K562 (cell line): ENCODE data around the gene RDH16. TPM values are rescaled to one million over a fixed set of nuclear protein-coding genes. Genes with fewer than 3 reads are reported as not detected.
A peak's percentile ranks its signal among the peaks of the same experiment; 100 is the strongest.

Experiments
- CBFA2T3 ChIP-seq: fragments of 450-650 bp; IDR thresholded peaks from 2 replicates; pipeline ENCODE4 v1.6.1; 2017
- CEBPG ChIP-seq, 3 experiments: fragments of 200-800 bp in 1 of 3; sonication (Bioruptor generic) in 1 of 3; sonication (generic) in 1 of 3; formaldehyde crosslinking in 1 of 3; IDR thresholded peaks in 2 of 3; conservative IDR thresholded peaks in 1 of 3; 2 replicates each; pipeline versions ENCODE4 v1.6.1 to v1.8.0; 2016 to 2022; ENCODE audit warnings: missing compliant biosample characterization in 2 of 3, missing genetic modification characterization in 2 of 3, mild to moderate bottlenecking in 1 of 3, missing genetic modification reagents in 1 of 3
- DEAF1 ChIP-seq: fragments of 450-650 bp; formaldehyde crosslinking; IDR thresholded peaks from 2 replicates; pipeline ENCODE4 v1.4.0; 2020; ENCODE audit warnings: mild to moderate bottlenecking, moderate library complexity
- DMBX1 ChIP-seq: fragments of 250-450 bp; sonication (Bioruptor Pico); IDR thresholded peaks from 2 replicates; pipeline ENCODE4 v1.8.0; 2022; ENCODE audit warnings: inconsistent platforms, mild to moderate bottlenecking, moderate library complexity, borderline replicate concordance
- EP400 ChIP-seq: fragments of 450-650 bp; IDR thresholded peaks from 2 replicates; pipeline ENCODE4 v1.6.1; 2017; ENCODE audit warnings: antibody characterized with exemption, mild to moderate bottlenecking, moderate library complexity
- HDAC3 ChIP-seq: fragments of 450-650 bp; IDR thresholded peaks from 2 replicates; pipeline ENCODE4 v1.6.1; 2018; ENCODE audit warnings: borderline replicate concordance, mild to moderate bottlenecking, moderate library complexity; ENCODE audit not compliant: partially characterized antibody
- ILF3 ChIP-seq: fragments of 450-650 bp; IDR thresholded peaks from 2 replicates; pipeline ENCODE4 v1.6.1; 2018; ENCODE audit warnings: antibody characterized with exemption, mild to moderate bottlenecking, moderate library complexity, borderline replicate concordance
- MAZ ChIP-seq, 2 experiments: fragments of 450-650 bp in 1 of 2; sonication (generic) in 1 of 2; formaldehyde crosslinking; IDR thresholded peaks in 1 of 2; conservative IDR thresholded peaks in 1 of 2; 2 replicates each; pipeline versions ENCODE4 v1.4.0 to v1.5.0; 2020; ENCODE audit warnings: mild to moderate bottlenecking in 1 of 2, missing genetic modification reagents in 1 of 2
- MTA2 ChIP-seq: fragments of 450-650 bp; IDR thresholded peaks from 2 replicates; pipeline ENCODE4 v1.6.1; 2016; ENCODE audit warnings: low read depth
- NEUROD1 ChIP-seq: fragments of 150-350 bp; IDR thresholded peaks from 2 replicates; pipeline ENCODE4 v1.6.1; 2014; ENCODE audit warnings: borderline replicate concordance, low read length, low read depth; ENCODE audit not compliant: partially characterized antibody
- RBM15 ChIP-seq: fragments of 200-400 bp; formaldehyde crosslinking; IDR thresholded peaks from 2 replicates; pipeline ENCODE4 v1.6.1; 2018; ENCODE audit warnings: mild to moderate bottlenecking, low read length, moderate library complexity; ENCODE audit not compliant: insufficient read depth
- SOX6 ChIP-seq: fragments of 450-650 bp; IDR thresholded peaks from 2 replicates; pipeline ENCODE4 v1.6.1; 2014; ENCODE audit warnings: mild to moderate bottlenecking
- TBL1XR1 ChIP-seq, 2 experiments: IDR thresholded peaks; 2 replicates each; pipeline ENCODE4 v1.6.1; 2012; ENCODE audit warnings: improper control_type of control experiment in 2 of 2, low read length in 2 of 2, mild to moderate bottlenecking in 1 of 2
- TGIF2 ChIP-seq: sonication (generic); formaldehyde crosslinking; IDR thresholded peaks from 2 replicates; pipeline ENCODE4 v1.8.1; 2022; ENCODE audit warnings: mild to moderate bottlenecking, missing genetic modification reagents, moderate library complexity
- ZBTB26 ChIP-seq: fragments of 450-650 bp; formaldehyde crosslinking; IDR thresholded peaks from 2 replicates; pipeline ENCODE4 v1.4.0; 2022; ENCODE audit warnings: missing genetic modification characterization
- ZFP36 ChIP-seq: fragments of 150-350 bp; IDR thresholded peaks from 2 replicates; pipeline ENCODE4 v1.6.1; 2018; ENCODE audit warnings: low read length, low read depth; ENCODE audit not compliant: partially characterized antibody
- ZNF12 ChIP-seq: sonication (generic); formaldehyde crosslinking; IDR thresholded peaks from 2 replicates; pipeline ENCODE4 v1.4.0; 2020; ENCODE audit warnings: mild to moderate bottlenecking, missing genetic modification reagents
- ZNF165 ChIP-seq: fragments of 250-450 bp; sonication (Bioruptor Pico); IDR thresholded peaks from 2 replicates; pipeline ENCODE4 v1.4.0; 2020; ENCODE audit warnings: borderline replicate concordance
- ZNF280A ChIP-seq: fragments of 450-650 bp; IDR thresholded peaks from 2 replicates; pipeline ENCODE4 v1.6.1; 2018; ENCODE audit warnings: mild to moderate bottlenecking, low read depth; ENCODE audit not compliant: partially characterized antibody
- ZNF316 ChIP-seq: fragments of 450-650 bp; IDR thresholded peaks from 2 replicates; pipeline ENCODE4 v1.6.1; 2016
- ZNF324 ChIP-seq: fragments of 250-450 bp; sonication (Bioruptor Pico); IDR thresholded peaks from 2 replicates; pipeline ENCODE4 v1.4.0; 2020; ENCODE audit warnings: mild to moderate bottlenecking
- ZNF511 ChIP-seq: sonication (generic); formaldehyde crosslinking; IDR thresholded peaks from 2 replicates; pipeline ENCODE4 v1.8.0; 2022; ENCODE audit warnings: mild to moderate bottlenecking, missing genetic modification reagents
- polyA plus RNA-seq, 8 experiments: library from polyadenylated mRNA; depleted of rRNA in 4 of 8; stranded (reverse) in 5 of 8; unstranded in 3 of 8; fragments of >200 nt; fragmentation: Nextera tagmentation in 2 of 8; fragmentation: Illumina TruSeq in 1 of 8; extraction: Ambion mirVana in 2 of 8; extraction: Trizol in 1 of 8; gene quantifications; 2 replicates each; pipeline versions ENCODE4 v1.2.1 to v1.2.3, GENCODE V29; 2011 to 2014; ENCODE audit warnings: inconsistent platforms in 1 of 8, missing spikeins in 1 of 8
- total RNA-seq, 7 experiments: library from RNA; depleted of rRNA in 6 of 7; stranded (reverse); fragments of >200 nt in 6 of 7; fragmentation: Illumina TruSeq in 2 of 7; extraction: Trizol in 2 of 7; gene quantifications; 2 replicates each; pipeline versions ENCODE4 v1.2.1 to v1.2.3, GENCODE V29; 2011 to 2021; ENCODE audit warnings: low replicate concordance in 1 of 7

RDH16 gene
- total and polyA plus RNA-seq, 9 of the 15 experiments (the other 6 are each of a cell fraction or from before 2014, with no cell fraction given) = 0.11 to 0.52 (median 0.22) TPM; not detected in 1

- TF ChIP-seq ZBTB26 (CRISPR knock-in tag) = 0 out of 2 replicates have a peak, but pooled peaks have one; percentile 31
- peak in 1 of 2 experiments; percentile 48; a peak in 2 of 4 replicates for TF ChIP-seq TBL1XR1 (IDR thresholded peaks at IDR 0.05; ENCODE audit: low read length in 2 of 2)
- peak; percentile 44 for TF ChIP-seq HDAC3
- TF ChIP-seq ZNF12 = 0 out of 2 replicates have a peak, but pooled peaks have one; percentile 30
- TF ChIP-seq RBM15 = no peak
- TF ChIP-seq TGIF2 = no peak
- no peak for TF ChIP-seq ZNF280A
- TF ChIP-seq MAZ (CRISPR knock-in tag; conservative IDR thresholded peaks at IDR 0.05 in 1 of 2, IDR thresholded peaks at IDR 0.05 in 1 of 2) = peak; percentile 12 to 44; a peak in 2 of 4 replicates
- no peak for TF ChIP-seq ZNF165 (CRISPR knock-in tag)
- TF ChIP-seq ZNF511 (CRISPR knock-in tag) = no peak
- TF ChIP-seq DEAF1 (CRISPR knock-in tag) = no peak
- TF ChIP-seq SOX6 = peak; percentile 80
- no peak for TF ChIP-seq ILF3
- 0 out of 2 replicates have a peak, but pooled peaks have one; percentile 38 for TF ChIP-seq CEBPG (CRISPR knock-in tag; IDR thresholded peaks at IDR 0.05)
- peak in 1 of 2 experiments; percentile 46; a peak in 2 of 4 replicates for TF ChIP-seq CEBPG (tag; conservative IDR thresholded peaks at IDR 0.05 in 1 of 2, IDR thresholded peaks at IDR 0.05 in 1 of 2)
- TF ChIP-seq ZNF316 = no peak
- TF ChIP-seq NEUROD1 = peak; percentile 95
- peak; percentile 23; the same call in 1 of the 2 replicates for TF ChIP-seq CBFA2T3
- TF ChIP-seq ZFP36 = no peak
- TF ChIP-seq ZNF324 (CRISPR knock-in tag) = no peak
- TF ChIP-seq DMBX1 (CRISPR knock-in tag) = no peak
- no peak for TF ChIP-seq MTA2
- peak; percentile 35; the same call in 1 of the 2 replicates for TF ChIP-seq EP400
Observed at GRCh38 chr12:56931474-56931978, 25.9 kb downstream of the RDH16 start (continued).
